AG10803 (cell line): Measurements from ENCODE around the gene RC3H1.
"Not testable (repeated sequence)": the region's sequence is repeated elsewhere in the genome, so short reads cannot be mapped to it uniquely, and the experiment has no call there.

Experiments used
- DNase-seq: peaks from one replicate; pipeline ENCODE4 v3.0.0; 2010; ENCODE audit warnings: low read depth
- H3K4me3 ChIP-seq: 2 replicates; pipeline ENCODE4 v1.5.1; 2011; ENCODE audit warnings: mild to moderate bottlenecking, low read length, control low read depth
- TF ChIP-seq, protein P1 (sequence below): conservative IDR thresholded peaks from 2 replicates; pipeline ENCODE4 v1.5.1; 2011; ENCODE audit warnings: mild to moderate bottlenecking, low read length, control low read depth, inconsistent platforms

The RC3H1 gene, protein sequence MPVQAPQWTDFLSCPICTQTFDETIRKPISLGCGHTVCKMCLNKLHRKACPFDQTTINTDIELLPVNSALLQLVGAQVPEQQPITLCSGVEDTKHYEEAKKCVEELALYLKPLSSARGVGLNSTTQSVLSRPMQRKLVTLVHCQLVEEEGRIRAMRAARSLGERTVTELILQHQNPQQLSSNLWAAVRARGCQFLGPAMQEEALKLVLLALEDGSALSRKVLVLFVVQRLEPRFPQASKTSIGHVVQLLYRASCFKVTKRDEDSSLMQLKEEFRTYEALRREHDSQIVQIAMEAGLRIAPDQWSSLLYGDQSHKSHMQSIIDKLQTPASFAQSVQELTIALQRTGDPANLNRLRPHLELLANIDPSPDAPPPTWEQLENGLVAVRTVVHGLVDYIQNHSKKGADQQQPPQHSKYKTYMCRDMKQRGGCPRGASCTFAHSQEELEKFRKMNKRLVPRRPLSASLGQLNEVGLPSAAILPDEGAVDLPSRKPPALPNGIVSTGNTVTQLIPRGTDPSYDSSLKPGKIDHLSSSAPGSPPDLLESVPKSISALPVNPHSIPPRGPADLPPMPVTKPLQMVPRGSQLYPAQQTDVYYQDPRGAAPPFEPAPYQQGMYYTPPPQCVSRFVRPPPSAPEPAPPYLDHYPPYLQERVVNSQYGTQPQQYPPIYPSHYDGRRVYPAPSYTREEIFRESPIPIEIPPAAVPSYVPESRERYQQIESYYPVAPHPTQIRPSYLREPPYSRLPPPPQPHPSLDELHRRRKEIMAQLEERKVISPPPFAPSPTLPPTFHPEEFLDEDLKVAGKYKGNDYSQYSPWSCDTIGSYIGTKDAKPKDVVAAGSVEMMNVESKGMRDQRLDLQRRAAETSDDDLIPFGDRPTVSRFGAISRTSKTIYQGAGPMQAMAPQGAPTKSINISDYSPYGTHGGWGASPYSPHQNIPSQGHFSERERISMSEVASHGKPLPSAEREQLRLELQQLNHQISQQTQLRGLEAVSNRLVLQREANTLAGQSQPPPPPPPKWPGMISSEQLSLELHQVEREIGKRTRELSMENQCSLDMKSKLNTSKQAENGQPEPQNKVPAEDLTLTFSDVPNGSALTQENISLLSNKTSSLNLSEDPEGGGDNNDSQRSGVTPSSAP

DNA sequence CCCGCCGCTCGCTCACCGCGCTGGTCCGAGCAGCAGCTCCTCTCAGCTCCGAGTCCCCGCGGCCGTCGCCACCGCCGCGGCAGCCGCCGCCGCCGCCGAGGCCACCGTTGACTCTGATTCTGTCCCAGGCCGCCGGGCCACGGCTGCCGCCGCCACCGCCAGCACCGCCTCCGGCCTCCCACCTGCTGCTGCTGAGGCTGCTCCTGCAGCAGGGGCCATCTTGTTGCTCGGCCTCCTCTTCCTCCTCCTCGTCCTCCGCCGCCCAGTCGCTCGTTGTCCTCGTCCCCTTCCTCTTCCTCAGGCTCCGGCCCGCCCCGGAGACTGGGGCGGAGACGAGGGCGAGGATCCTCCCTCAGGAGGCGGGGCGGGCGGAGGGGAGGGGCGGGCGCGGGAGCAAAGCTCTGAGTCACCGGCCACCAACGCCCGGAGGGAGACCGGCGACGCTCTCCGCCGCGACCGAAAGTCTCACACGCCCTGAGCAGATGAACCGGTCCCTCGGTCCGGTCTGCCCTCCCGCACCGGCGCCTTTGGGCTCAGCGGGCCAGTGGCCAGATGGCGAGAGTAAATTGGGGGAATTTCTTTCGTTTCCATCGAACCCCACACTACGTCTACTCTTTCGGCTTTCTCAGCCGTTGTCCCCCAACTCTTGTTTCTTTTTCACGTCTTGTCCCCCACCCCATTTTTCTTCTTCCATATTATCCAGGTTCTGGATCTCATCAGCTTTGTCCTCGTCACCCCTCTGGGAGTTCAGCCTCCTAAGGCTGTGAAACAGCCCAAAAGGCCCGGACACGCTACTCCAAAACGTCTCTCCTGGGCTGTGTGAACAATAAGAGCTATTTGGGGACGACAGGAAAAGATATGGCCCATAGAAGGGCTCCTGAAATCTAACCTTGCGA lies at the start of gene RC3H1:
TSS of gene RC3H1 (minus strand) at position 278 of the 896 bp plus-strand sequence. CDS start 29,372 bp downstream, outside the sequence.
- peak; percentile 83 for DNase-seq
- peak within 1 kb of the TSS; percentile 91 for H3K4me3 ChIP-seq
- TF ChIP-seq, protein P1, sequence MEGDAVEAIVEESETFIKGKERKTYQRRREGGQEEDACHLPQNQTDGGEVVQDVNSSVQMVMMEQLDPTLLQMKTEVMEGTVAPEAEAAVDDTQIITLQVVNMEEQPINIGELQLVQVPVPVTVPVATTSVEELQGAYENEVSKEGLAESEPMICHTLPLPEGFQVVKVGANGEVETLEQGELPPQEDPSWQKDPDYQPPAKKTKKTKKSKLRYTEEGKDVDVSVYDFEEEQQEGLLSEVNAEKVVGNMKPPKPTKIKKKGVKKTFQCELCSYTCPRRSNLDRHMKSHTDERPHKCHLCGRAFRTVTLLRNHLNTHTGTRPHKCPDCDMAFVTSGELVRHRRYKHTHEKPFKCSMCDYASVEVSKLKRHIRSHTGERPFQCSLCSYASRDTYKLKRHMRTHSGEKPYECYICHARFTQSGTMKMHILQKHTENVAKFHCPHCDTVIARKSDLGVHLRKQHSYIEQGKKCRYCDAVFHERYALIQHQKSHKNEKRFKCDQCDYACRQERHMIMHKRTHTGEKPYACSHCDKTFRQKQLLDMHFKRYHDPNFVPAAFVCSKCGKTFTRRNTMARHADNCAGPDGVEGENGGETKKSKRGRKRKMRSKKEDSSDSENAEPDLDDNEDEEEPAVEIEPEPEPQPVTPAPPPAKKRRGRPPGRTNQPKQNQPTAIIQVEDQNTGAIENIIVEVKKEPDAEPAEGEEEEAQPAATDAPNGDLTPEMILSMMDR: no peak

- no peak for DNase-seq
- TF ChIP-seq, protein P1: no peak
- H3K4me3 ChIP-seq: no peak overlapping the region
These were observed 48.5 kb upstream of the RC3H1 start for GRCh38 chr1:174070614-174071013.

DNA sequence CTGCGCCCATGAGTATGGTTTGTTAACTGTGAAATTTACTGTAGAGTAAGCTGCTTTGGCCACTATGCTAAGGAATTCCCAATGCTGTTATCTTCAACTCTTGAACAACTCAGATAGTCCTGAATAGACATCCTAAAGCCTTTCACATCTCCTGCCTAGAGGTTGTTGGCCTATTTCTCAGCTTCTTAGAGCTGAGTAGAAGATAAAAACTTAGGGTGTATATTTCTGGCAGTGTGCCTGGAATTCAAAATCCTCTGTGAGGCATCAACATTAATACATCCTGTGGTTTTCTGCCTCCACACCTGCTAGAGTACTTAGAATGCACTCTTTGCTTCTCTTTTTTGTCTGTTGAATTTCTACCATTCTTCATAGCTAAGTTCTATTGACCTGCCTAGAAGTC lies 45.8 kb upstream of the RC3H1 start:
- DNase-seq: no peak
- H3K4me3 ChIP-seq: no peak overlapping the region
- TF ChIP-seq, protein P1: no peak

- no peak overlapping the region for H3K4me3 ChIP-seq
- no peak for DNase-seq
- TF ChIP-seq, protein P1: no peak
These were observed 37.9 kb upstream of the RC3H1 start for GRCh38 chr1:174060090-174060489.

- TF ChIP-seq, protein P1: no peak
- DNase-seq: no peak
- no peak overlapping the region for H3K4me3 ChIP-seq
These were observed 36.5 kb upstream of the RC3H1 start for GRCh38 chr1:174058624-174059023.

DNA sequence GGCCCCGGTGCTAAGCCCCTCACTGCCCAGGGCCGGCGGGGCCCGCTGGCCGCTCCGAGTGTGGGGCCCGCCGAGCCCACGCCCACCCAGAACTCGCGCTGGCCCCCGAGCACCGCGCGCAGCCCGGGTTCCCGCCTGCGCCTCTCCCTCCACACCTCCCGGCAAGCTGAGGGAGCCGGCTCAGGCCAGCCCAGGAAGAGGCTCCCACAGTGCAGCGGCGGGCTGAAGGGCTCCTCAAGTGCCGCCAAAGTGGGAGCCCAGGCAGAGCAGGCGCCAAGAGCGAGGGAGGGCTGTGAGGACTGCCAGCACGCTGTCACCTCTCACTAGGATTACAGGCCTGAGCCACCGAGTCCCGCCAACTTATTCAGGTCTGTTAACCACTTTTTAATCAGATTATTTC lies 34.5 kb upstream of the RC3H1 start:
- H3K4me3 ChIP-seq, DNase-seq: not testable (repeated sequence)

GRCh38 chr1:174055797-174056196 lies 33.6 kb upstream of the RC3H1 start:
- not testable (repeated sequence) for H3K4me3 ChIP-seq, DNase-seq
